Osteoblast (primary cell): ENCODE results near the gene SRP68. TPM values are rescaled to one million over a fixed set of nuclear protein-coding genes. Genes with fewer than 3 reads are reported as not detected.

Experiments used
- DNase-seq: peaks from one replicate; pipeline ENCODE4 v3.0.0; 2011; ENCODE audit warnings: low spot score, mixed read lengths; ENCODE audit not compliant: insufficient read length; ENCODE audit errors: missing footprints
- H2AFZ ChIP-seq: 2 replicates; pipeline ENCODE4 v1.6.0; 2011; ENCODE audit warnings: mild to moderate bottlenecking, low read length
- H3K27ac ChIP-seq: 2 replicates; pipeline ENCODE4 v1.5.1; 2011; ENCODE audit warnings: mild to moderate bottlenecking, low read depth, low read length, moderate library complexity
- H3K27me3 ChIP-seq: 2 replicates; pipeline ENCODE4 v1.6.0; 2012; ENCODE audit warnings: mild to moderate bottlenecking, control low read depth, inconsistent platforms, low read length, moderate library complexity; ENCODE audit not compliant: insufficient read depth
- H3K36me3 ChIP-seq: 2 replicates; pipeline ENCODE4 v1.5.1; 2011; ENCODE audit warnings: mild to moderate bottlenecking, low read length, control low read depth, moderate library complexity; ENCODE audit not compliant: insufficient read depth
- H3K4me1 ChIP-seq: 2 replicates; pipeline ENCODE4 v1.5.1; 2011; ENCODE audit warnings: mild to moderate bottlenecking, low read length, control low read depth, moderate library complexity; ENCODE audit not compliant: insufficient read depth
- H3K4me2 ChIP-seq: 2 replicates; pipeline ENCODE4 v1.6.0; 2011; ENCODE audit warnings: mild to moderate bottlenecking, low read length; ENCODE audit not compliant: insufficient read depth
- H3K4me3 ChIP-seq: fragments of 200-600 bp; sonication (generic); 3 replicates; pipeline ENCODE4 v1.5.1; 2012; ENCODE audit warnings: mild to moderate bottlenecking, low read length, inconsistent platforms; ENCODE audit not compliant: insufficient read depth
- H3K79me2 ChIP-seq: 2 replicates; pipeline ENCODE4 v1.6.0; 2012; ENCODE audit warnings: mild to moderate bottlenecking, low read length, control low read depth, inconsistent platforms; ENCODE audit not compliant: insufficient read depth
- H3K9me3 ChIP-seq: 2 replicates; pipeline ENCODE4 v1.5.1; 2011; ENCODE audit warnings: low read depth, low read length, control low read depth
- H4K20me1 ChIP-seq: 2 replicates; pipeline ENCODE4 v1.6.0; 2012; ENCODE audit warnings: mild to moderate bottlenecking, low read length, control low read depth; ENCODE audit not compliant: insufficient read depth
- total RNA-seq: library from RNA; depleted of rRNA; stranded (reverse); fragments of >200 nt; gene quantifications from 2 replicates; pipeline ENCODE4 v1.2.3, GENCODE V29; 2012
- TF ChIP-seq, protein P1 (sequence below): IDR thresholded peaks from 2 replicates; pipeline ENCODE4 v1.5.1; 2011; ENCODE audit warnings: mild to moderate bottlenecking, low read depth, low read length, moderate library complexity; ENCODE audit errors: extremely low read depth

SRP68 gene
- total RNA-seq, 1 donor, result 25.3 TPM

DNA sequence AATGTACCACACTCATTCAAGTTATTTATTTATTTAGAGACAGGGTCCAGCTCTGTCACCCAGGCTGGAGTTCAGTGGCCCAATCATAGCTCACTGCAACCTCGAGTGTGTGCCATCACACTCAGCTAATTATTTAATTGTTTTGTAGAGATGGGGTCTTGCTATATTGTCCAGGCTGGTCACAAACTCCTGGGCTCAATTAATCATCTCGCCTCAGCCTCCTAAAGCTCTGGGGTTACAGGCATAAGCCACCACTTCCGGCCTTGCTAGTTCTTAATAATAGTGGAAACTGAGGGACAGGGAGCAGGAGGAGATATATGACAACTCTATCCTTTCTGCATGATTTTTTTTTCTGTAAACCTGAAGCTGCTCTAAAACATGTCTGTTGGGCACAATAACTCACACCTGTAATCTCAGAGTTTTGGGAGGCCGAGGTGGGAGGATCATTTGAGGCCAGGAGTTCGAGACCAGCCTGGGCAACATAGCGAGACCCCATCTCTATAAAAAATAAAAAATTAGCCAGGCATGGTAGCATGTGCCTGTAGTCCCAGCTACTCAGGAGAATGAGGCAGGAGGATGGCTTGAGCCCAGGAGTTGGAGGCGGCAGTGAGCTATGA lies 42.9 kb upstream of the SRP68 start:
- TF ChIP-seq, protein P1, sequence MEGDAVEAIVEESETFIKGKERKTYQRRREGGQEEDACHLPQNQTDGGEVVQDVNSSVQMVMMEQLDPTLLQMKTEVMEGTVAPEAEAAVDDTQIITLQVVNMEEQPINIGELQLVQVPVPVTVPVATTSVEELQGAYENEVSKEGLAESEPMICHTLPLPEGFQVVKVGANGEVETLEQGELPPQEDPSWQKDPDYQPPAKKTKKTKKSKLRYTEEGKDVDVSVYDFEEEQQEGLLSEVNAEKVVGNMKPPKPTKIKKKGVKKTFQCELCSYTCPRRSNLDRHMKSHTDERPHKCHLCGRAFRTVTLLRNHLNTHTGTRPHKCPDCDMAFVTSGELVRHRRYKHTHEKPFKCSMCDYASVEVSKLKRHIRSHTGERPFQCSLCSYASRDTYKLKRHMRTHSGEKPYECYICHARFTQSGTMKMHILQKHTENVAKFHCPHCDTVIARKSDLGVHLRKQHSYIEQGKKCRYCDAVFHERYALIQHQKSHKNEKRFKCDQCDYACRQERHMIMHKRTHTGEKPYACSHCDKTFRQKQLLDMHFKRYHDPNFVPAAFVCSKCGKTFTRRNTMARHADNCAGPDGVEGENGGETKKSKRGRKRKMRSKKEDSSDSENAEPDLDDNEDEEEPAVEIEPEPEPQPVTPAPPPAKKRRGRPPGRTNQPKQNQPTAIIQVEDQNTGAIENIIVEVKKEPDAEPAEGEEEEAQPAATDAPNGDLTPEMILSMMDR, result no peak
- Histone ChIP-seq H3K27me3 (no peaks in the 10 kb centered on the region), H3K27ac (no peak overlapping the region), H2AFZ (no peak overlapping the region), H3K4me2 (no peak overlapping the region), H3K79me2 (no peaks in the 10 kb centered on the region), H3K4me1 (no peaks in the 10 kb centered on the region), H3K4me3 (no peak overlapping the region), H4K20me1 (no peaks in the 10 kb centered on the region), H3K9me3 (no peaks in the 10 kb centered on the region), H3K36me3 (no peaks in the 10 kb centered on the region)
- DNase-seq, result peak; percentile 25

DNA sequence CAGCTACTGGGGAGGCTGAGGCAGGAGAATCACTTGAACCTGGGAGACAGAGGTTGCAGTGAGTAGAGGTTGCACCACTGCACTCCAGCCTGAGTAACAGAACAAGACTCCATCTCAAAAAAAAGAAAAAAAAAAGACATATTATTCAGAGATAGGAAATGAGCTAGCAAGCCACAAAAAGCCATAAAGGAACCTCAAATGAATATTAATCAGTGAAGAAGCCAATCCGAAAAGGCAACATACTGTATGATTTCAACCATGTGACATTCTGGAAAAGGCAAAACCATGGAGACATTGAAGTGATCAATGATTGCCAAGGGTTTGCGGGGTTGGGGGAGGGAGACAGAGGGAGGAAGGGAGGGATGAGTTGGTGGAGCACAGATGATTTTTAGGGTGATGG lies 39.6 kb upstream of the SRP68 start:
- TF ChIP-seq, protein P1, result no peak
- H3K36me3 ChIP-seq, result no peaks in the 10 kb centered on the region
- no peak overlapping the region for H3K27ac ChIP-seq
- H4K20me1 ChIP-seq, result no peaks in the 10 kb centered on the region
- no peak overlapping the region for H3K4me2 ChIP-seq
- H3K9me3 ChIP-seq, result no peaks in the 10 kb centered on the region
- no peak for DNase-seq
- H3K4me1 ChIP-seq, result no peaks in the 10 kb centered on the region
- H3K27me3 ChIP-seq, result no peaks in the 10 kb centered on the region
- no peak overlapping the region for H2AFZ ChIP-seq
- H3K4me3 ChIP-seq, result no peak overlapping the region
- no peaks in the 10 kb centered on the region for H3K79me2 ChIP-seq

DNA sequence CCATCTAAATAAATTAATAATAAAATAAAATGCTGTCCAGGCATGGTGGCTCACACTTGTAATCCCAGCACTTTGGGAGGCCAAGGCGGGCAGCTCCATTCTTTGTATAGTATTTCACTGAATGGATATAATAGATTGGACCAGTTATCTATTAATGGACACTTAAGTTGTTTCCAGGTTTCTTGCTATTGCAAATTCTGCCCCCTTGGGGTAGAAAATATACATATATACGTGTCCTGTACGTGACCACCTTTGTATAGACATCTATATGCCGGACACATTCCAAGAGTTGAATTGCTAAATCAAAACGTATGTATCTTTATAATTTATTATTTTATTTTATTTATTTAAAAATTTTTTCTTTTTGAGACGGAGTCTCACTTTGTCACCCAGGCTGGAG lies 35.2 kb upstream of the SRP68 start:
- no peak overlapping the region for H2AFZ ChIP-seq
- H3K9me3 ChIP-seq, result no peaks in the 10 kb centered on the region
- TF ChIP-seq, protein P1, result peak; percentile 9
- H3K79me2 ChIP-seq, result peaks cover 11% of the 10 kb centered on the region
- DNase-seq, result peak; percentile 43
- H3K4me3 ChIP-seq, result no peak overlapping the region
- H4K20me1 ChIP-seq, result no peaks in the 10 kb centered on the region
- H3K4me1 ChIP-seq, result peaks cover 9% of the 10 kb centered on the region
- H3K27me3 ChIP-seq, result no peaks in the 10 kb centered on the region
- no peak overlapping the region for H3K27ac ChIP-seq
- no peaks in the 10 kb centered on the region for H3K36me3 ChIP-seq
- H3K4me2 ChIP-seq, result no peak overlapping the region

DNA sequence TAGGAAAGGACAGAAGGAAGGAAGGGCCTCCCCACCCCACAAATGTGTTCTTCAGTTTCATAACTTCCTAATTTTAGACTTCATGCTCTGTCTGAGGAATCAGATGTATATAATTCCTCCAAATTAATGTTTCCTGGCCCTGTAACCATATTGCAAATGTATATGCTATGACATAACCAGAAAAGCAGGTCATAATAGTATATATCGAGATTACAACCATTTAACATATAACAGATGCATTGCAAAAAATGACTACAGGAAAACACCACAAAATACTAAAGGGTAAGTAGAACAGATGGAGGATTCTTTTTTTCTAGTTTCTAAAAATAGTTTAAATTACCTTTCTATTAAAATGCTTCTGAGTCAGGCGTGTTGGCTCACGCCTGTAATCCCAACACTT lies 34.4 kb upstream of the SRP68 start:
- Histone ChIP-seq H3K36me3 (peaks cover 1% of the 10 kb centered on the region), H2AFZ (peak overlapping the region; percentile 62), H3K4me3 (no peak overlapping the region), H3K9me3 (no peaks in the 10 kb centered on the region), H3K27me3 (no peaks in the 10 kb centered on the region), H3K4me1 (peaks cover 9% of the 10 kb centered on the region), H4K20me1 (no peaks in the 10 kb centered on the region), H3K79me2 (peaks cover 19% of the 10 kb centered on the region), H3K4me2 (no peak overlapping the region), H3K27ac (no peak overlapping the region)
- DNase-seq, result peak; percentile 1
- TF ChIP-seq, protein P1, result no peak
